ENCODE data around the gene FOXK2. TPM values are rescaled to one million over a fixed set of nuclear protein-coding genes. Genes with fewer than 3 reads are reported as not detected.

FOXK2 gene
- total RNA-seq, 4 donors from 2014 or later, result 30.5 to 43.3 (median 38.8) TPM

GRCh38 chr17:82601447-82602000, 82.0 kb downstream of the FOXK2 start:
- 96% methylated on average over 16 to 24 of the region's 24 CpGs for WGBS, 2 donors
- H3K4me1 ChIP-seq, result peaks cover 13 to 30% of the 10 kb centered on the region in 2 donors
- TF ChIP-seq, protein P1, sequence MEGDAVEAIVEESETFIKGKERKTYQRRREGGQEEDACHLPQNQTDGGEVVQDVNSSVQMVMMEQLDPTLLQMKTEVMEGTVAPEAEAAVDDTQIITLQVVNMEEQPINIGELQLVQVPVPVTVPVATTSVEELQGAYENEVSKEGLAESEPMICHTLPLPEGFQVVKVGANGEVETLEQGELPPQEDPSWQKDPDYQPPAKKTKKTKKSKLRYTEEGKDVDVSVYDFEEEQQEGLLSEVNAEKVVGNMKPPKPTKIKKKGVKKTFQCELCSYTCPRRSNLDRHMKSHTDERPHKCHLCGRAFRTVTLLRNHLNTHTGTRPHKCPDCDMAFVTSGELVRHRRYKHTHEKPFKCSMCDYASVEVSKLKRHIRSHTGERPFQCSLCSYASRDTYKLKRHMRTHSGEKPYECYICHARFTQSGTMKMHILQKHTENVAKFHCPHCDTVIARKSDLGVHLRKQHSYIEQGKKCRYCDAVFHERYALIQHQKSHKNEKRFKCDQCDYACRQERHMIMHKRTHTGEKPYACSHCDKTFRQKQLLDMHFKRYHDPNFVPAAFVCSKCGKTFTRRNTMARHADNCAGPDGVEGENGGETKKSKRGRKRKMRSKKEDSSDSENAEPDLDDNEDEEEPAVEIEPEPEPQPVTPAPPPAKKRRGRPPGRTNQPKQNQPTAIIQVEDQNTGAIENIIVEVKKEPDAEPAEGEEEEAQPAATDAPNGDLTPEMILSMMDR (IDR thresholded peaks at IDR 0.05), result no peak
- no peak for TF ChIP-seq POLR2A (IDR thresholded peaks at IDR 0.05)
- H3K4me3 ChIP-seq (replicated peaks in 1 of 3), result no peak overlapping the region
- H3K9me3 ChIP-seq, result no peaks in the 10 kb centered on the region
- H3K36me3 ChIP-seq, result peaks cover 22 to 25% of the 10 kb centered on the region in 2 donors
- DNase-seq, result no peak
- no peaks in the 10 kb centered on the region for H3K27me3 ChIP-seq
- intact Hi-C loops (cut with DNase I), result no loop called here
- H3K27ac ChIP-seq, result no peak overlapping the region

GRCh38 chr17:82602487-82602886, 83.0 kb downstream of the FOXK2 start:
- H3K27me3 ChIP-seq, result no peaks in the 10 kb centered on the region
- no peak for DNase-seq

GRCh38 chr17:82602986-82603710, 83.6 kb downstream of the FOXK2 start:
- Histone ChIP-seq H3K27me3 (no peaks in the 10 kb centered on the region), H3K36me3 (peaks cover 17 to 22% of the 10 kb centered on the region in 2 donors), H3K4me3 (replicated peaks in 1 of 3) (no peak overlapping the region), H3K9me3 (no peaks in the 10 kb centered on the region), H3K4me1 (peaks cover 13 to 30% of the 10 kb centered on the region in 2 donors), H3K27ac (peak overlapping the region in 2 of 3 donors; percentile 55 to 78)
- WGBS, 2 donors, result 88% methylated on average over 20 of the region's 20 CpGs
- DNase-seq, result no peak
- TF ChIP-seq, protein P1 (IDR thresholded peaks at IDR 0.05), result no peak
- no peak for TF ChIP-seq POLR2A (IDR thresholded peaks at IDR 0.05)
- intact Hi-C loops (cut with DNase I), result no loop called here

More at GRCh38 chr17:82602487-82602886, 83.0 kb downstream of the FOXK2 start:
- Histone ChIP-seq H3K4me3 (replicated peaks in 1 of 3) (no peak overlapping the region), H3K27ac (peak overlapping the region in 2 of 3 donors; percentile 21 to 46), H3K4me1 (peaks cover 13 to 30% of the 10 kb centered on the region in 2 donors), H3K9me3 (no peaks in the 10 kb centered on the region), H3K36me3 (peaks cover 17 to 22% of the 10 kb centered on the region in 2 donors)
- WGBS, 2 donors, result 75 to 88% methylated on average over 21 of the region's 21 CpGs
- intact Hi-C loops (cut with DNase I), result no loop called here
- TF ChIP-seq, protein P1 (IDR thresholded peaks at IDR 0.05), result no peak

- Histone ChIP-seq H3K9me3 (no peaks in the 10 kb centered on the region), H3K27ac (peak overlapping the region; percentile 42 to 78 (median 60)), H3K4me3 (replicated peaks in 1 of 3) (no peak overlapping the region), H3K36me3 (peaks cover 17 to 22% of the 10 kb centered on the region in 2 donors), H3K27me3 (no peaks in the 10 kb centered on the region), H3K4me1 (peaks cover 13 to 30% of the 10 kb centered on the region in 2 donors)
- TF ChIP-seq POLR2A (IDR thresholded peaks at IDR 0.05), result no peak
- TF ChIP-seq, protein P1 (IDR thresholded peaks at IDR 0.05), result no peak
- intact Hi-C loops (cut with DNase I), result no loop called here
- peak; percentile 80 to 87 for DNase-seq
- 39 to 52% methylated on average over 18 of the region's 18 CpGs for WGBS, 2 donors
Measured at GRCh38 chr17:82603981-82604448, 84.5 kb downstream of the FOXK2 start.

GRCh38 chr17:82604532-82604931, 85.0 kb downstream of the FOXK2 start:
- WGBS, 2 donors, result 94 to 96% methylated on average over 7 of the region's 7 CpGs
- H3K4me1 ChIP-seq, result peaks cover 13 to 30% of the 10 kb centered on the region in 2 donors
- H3K27ac ChIP-seq, result peak overlapping the region; percentile 42 to 78 (median 60)

More at GRCh38 chr17:82604532-82604931, 85.0 kb downstream of the FOXK2 start:
- peak in 1 of 2 donors; percentile 27 for DNase-seq
- Histone ChIP-seq H3K36me3 (peaks cover 17 to 22% of the 10 kb centered on the region in 2 donors), H3K27me3 (no peaks in the 10 kb centered on the region), H3K4me3 (replicated peaks in 1 of 3) (no peak overlapping the region), H3K9me3 (no peaks in the 10 kb centered on the region)
- no peak for TF ChIP-seq POLR2A (IDR thresholded peaks at IDR 0.05)
- intact Hi-C loops (cut with DNase I), result no loop called here

All from thyroid gland (tissue), 4 donors.